Panc1 (cell line): Measurements from ENCODE around the gene HOXB13.

ENCODE experiments used
- POLR2AphosphoS5 ChIP-seq: IDR thresholded peaks from 2 replicates; pipeline ENCODE4 v1.6.1; 2012; ENCODE audit warnings: mild to moderate bottlenecking, low read depth, low read length, moderate library complexity
- TF ChIP-seq, protein P1 (sequence below): fragments of 450-650 bp; IDR thresholded peaks from 2 replicates; pipeline ENCODE4 v1.5.1; 2017; ENCODE audit warnings: mild to moderate bottlenecking

DNA sequence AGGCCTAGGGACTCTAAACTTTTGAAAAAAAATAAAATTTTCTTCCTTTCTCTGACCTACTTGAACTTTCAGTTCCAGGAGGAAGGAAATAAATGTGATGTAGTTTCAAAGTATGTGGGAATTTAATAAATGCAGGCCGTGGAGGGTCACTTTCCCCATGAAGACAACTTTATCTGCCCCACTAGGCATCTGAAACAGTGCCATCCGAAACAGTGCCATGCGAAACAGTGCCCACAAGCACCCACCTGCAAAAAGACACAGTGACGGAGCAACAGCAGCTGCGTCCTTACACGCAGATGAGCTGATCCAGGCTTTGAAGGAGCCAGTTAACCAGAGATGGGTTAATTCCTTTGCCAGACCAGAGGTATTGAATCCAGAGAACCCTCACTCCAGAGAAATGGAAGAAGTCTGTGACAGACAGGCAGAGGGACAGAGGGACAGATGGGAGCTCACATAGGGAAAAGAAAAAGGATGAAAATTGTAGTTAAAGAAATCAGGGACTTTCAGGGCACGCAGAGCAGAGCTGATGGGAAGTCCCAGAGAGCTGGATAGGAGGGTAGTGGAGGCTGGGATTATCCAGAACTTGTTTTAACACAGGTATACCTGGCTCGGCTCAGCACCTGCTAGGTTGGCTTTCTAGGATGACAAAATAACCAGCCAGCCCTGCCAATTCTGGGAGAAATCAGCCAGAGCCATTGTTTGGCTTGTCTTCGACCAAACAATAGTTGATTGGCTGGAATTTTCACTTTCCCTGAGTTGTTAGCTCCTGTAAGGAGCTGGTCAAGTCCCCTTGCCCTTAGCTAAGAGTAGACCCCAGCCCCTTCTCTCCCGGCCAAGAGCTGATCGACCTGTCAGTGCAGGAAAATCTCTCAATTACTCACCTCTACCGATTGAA lies 17.1 kb upstream of the HOXB13 start:
- TF ChIP-seq, protein P1, sequence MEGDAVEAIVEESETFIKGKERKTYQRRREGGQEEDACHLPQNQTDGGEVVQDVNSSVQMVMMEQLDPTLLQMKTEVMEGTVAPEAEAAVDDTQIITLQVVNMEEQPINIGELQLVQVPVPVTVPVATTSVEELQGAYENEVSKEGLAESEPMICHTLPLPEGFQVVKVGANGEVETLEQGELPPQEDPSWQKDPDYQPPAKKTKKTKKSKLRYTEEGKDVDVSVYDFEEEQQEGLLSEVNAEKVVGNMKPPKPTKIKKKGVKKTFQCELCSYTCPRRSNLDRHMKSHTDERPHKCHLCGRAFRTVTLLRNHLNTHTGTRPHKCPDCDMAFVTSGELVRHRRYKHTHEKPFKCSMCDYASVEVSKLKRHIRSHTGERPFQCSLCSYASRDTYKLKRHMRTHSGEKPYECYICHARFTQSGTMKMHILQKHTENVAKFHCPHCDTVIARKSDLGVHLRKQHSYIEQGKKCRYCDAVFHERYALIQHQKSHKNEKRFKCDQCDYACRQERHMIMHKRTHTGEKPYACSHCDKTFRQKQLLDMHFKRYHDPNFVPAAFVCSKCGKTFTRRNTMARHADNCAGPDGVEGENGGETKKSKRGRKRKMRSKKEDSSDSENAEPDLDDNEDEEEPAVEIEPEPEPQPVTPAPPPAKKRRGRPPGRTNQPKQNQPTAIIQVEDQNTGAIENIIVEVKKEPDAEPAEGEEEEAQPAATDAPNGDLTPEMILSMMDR: no peak
- TF ChIP-seq POLR2AphosphoS5: no peak
